Fibroblast of lung (primary cell): ENCODE measurements around the gene RAB17. TPM values are rescaled to one million over a fixed set of nuclear protein-coding genes. Genes with fewer than 3 reads are reported as not detected.
A peak's percentile ranks its signal among the peaks of the same experiment; 100 is the strongest.

ENCODE experiments used
- DNase-seq, 2 donors: peaks; one replicate each; pipeline versions ENCODE4 v3.0.0 to v3.0.0-alpha.2; 2010; ENCODE audit warnings: low read depth in 2 of 2
- H2AFZ ChIP-seq: 2 replicates; pipeline ENCODE4 v1.5.1; 2012; ENCODE audit warnings: low read length, control low read depth, inconsistent platforms
- H3K27ac ChIP-seq: 2 replicates; pipeline ENCODE4 v1.5.1; 2011; ENCODE audit warnings: low read length, control low read depth; ENCODE audit not compliant: insufficient read depth
- H3K27me3 ChIP-seq: 2 replicates; pipeline ENCODE4 v1.5.1; 2011; ENCODE audit warnings: mild to moderate bottlenecking, low read length; ENCODE audit not compliant: control insufficient read depth, insufficient read depth
- H3K36me3 ChIP-seq: 2 replicates; pipeline ENCODE4 v1.5.1; 2011; ENCODE audit warnings: low read length; ENCODE audit not compliant: control insufficient read depth, insufficient read depth
- H3K4me1 ChIP-seq: 2 replicates; pipeline ENCODE4 v1.5.1; 2011; ENCODE audit warnings: low read length; ENCODE audit not compliant: control insufficient read depth, insufficient read depth; ENCODE audit errors: extremely low read depth
- H3K4me2 ChIP-seq: 2 replicates; pipeline ENCODE4 v1.5.1; 2011; ENCODE audit warnings: low read length, control low read depth; ENCODE audit not compliant: insufficient read depth; ENCODE audit errors: extremely low read depth
- H3K4me3 ChIP-seq, 4 experiments: fragments of 200-600 bp in 1 of 4; sonication (generic) in 1 of 4; replicated peaks in 1 of 4; 2 replicates each; pipeline ENCODE4 v1.5.1; 2011 to 2016; ENCODE audit warnings: low read length in 4 of 4, low read depth in 3 of 4, mild to moderate bottlenecking in 3 of 4, control low read depth in 2 of 4, inconsistent platforms in 1 of 4, mixed read lengths in 1 of 4; ENCODE audit not compliant: insufficient read depth in 1 of 4; ENCODE audit errors: control extremely low read depth in 1 of 4
- H3K79me2 ChIP-seq: 2 replicates; pipeline ENCODE4 v1.5.1; 2012; ENCODE audit warnings: mild to moderate bottlenecking, low read length, inconsistent platforms; ENCODE audit not compliant: control insufficient read depth, insufficient read depth
- H3K9ac ChIP-seq: 2 replicates; pipeline ENCODE4 v1.5.1; 2011; ENCODE audit warnings: mild to moderate bottlenecking, low read length, control low read depth; ENCODE audit not compliant: insufficient read depth
- H3K9me3 ChIP-seq: 2 replicates; pipeline ENCODE4 v1.5.1; 2012; ENCODE audit warnings: low read depth, low read length; ENCODE audit not compliant: control insufficient read depth, insufficient read depth
- H4K20me1 ChIP-seq: 2 replicates; pipeline ENCODE4 v1.5.1; 2011; ENCODE audit warnings: low read length; ENCODE audit not compliant: control insufficient read depth, insufficient read depth; ENCODE audit errors: extremely low read depth
- EZH2 ChIP-seq: IDR thresholded peaks from 2 replicates; pipeline ENCODE4 v1.5.1; 2012; ENCODE audit warnings: low read length, control low read depth, mild to moderate bottlenecking; ENCODE audit errors: missing control alignments
- polyA plus RNA-seq, 2 donors: library from polyadenylated mRNA; depleted of rRNA in 1 of 2; stranded (reverse) in 1 of 2; unstranded in 1 of 2; fragments of >200 nt; gene quantifications; 2 replicates each; pipeline ENCODE4 v1.2.1, GENCODE V29; 2011 to 2012; ENCODE audit warnings: missing spikeins in 1 of 2
- total RNA-seq: library from RNA; depleted of rRNA; stranded (reverse); fragments of >200 nt; gene quantifications from 2 replicates; pipeline ENCODE4 v1.2.1, GENCODE V29; 2014
- TF ChIP-seq, protein P1 (sequence below), 2 donors: IDR thresholded peaks in 1 of 2; conservative IDR thresholded peaks in 1 of 2; 1 replicate in 1 of 2; 2 replicates in 1 of 2; pipeline ENCODE4 v1.5.1; 2011 to 2012; ENCODE audit warnings: low read length in 2 of 2, control low read depth in 1 of 2, inconsistent platforms in 1 of 2, low read depth in 1 of 2, mild to moderate bottlenecking in 1 of 2

Gene RAB17
- total and polyA plus RNA-seq, 2 donors (not counting 1 experiment from before 2014, with no cell fraction given) = 0.17 to 0.22 TPM

GRCh38 chr2:237603049-237603717 lies 12.6 kb upstream of the RAB17 start:
- no peak for TF ChIP-seq EZH2
- TF ChIP-seq, protein P1, sequence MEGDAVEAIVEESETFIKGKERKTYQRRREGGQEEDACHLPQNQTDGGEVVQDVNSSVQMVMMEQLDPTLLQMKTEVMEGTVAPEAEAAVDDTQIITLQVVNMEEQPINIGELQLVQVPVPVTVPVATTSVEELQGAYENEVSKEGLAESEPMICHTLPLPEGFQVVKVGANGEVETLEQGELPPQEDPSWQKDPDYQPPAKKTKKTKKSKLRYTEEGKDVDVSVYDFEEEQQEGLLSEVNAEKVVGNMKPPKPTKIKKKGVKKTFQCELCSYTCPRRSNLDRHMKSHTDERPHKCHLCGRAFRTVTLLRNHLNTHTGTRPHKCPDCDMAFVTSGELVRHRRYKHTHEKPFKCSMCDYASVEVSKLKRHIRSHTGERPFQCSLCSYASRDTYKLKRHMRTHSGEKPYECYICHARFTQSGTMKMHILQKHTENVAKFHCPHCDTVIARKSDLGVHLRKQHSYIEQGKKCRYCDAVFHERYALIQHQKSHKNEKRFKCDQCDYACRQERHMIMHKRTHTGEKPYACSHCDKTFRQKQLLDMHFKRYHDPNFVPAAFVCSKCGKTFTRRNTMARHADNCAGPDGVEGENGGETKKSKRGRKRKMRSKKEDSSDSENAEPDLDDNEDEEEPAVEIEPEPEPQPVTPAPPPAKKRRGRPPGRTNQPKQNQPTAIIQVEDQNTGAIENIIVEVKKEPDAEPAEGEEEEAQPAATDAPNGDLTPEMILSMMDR (conservative IDR thresholded peaks at IDR 0.05 in 1 of 2, IDR thresholded peaks at IDR 0.05 in 1 of 2; ENCODE audit: low read depth in 1 of 2, low read length in 2 of 2) = no peak
- Histone ChIP-seq H3K27me3 (no peaks in the 10 kb centered on the region), H3K9ac (no peak overlapping the region), H3K4me1 (peaks cover 8% of the 10 kb centered on the region), H3K9me3 (no peaks in the 10 kb centered on the region), H3K4me3 (no peak overlapping the region), H3K36me3 (no peaks in the 10 kb centered on the region), H4K20me1 (no peaks in the 10 kb centered on the region), H3K4me2 (no peak overlapping the region), H2AFZ (peak overlapping the region; percentile 17), H3K27ac (peak overlapping the region; percentile 22), H3K79me2 (no peaks in the 10 kb centered on the region)
- no peak for DNase-seq

GRCh38 chr2:237602409-237602808 lies 11.9 kb upstream of the RAB17 start:
- DNase-seq = no peak
- H3K4me1 ChIP-seq = peaks cover 8% of the 10 kb centered on the region
- H3K79me2 ChIP-seq = no peaks in the 10 kb centered on the region
- H3K27ac ChIP-seq = no peak overlapping the region
- no peak overlapping the region for H3K4me3 ChIP-seq
- no peak overlapping the region for H3K4me2 ChIP-seq
- no peak overlapping the region for H2AFZ ChIP-seq
- H3K36me3 ChIP-seq = no peaks in the 10 kb centered on the region
- TF ChIP-seq, protein P1 (conservative IDR thresholded peaks at IDR 0.05 in 1 of 2, IDR thresholded peaks at IDR 0.05 in 1 of 2; ENCODE audit: low read depth in 1 of 2, low read length in 2 of 2) = no peak
- TF ChIP-seq EZH2 = no peak
- H4K20me1 ChIP-seq = no peaks in the 10 kb centered on the region
- H3K9ac ChIP-seq = no peak overlapping the region
- no peaks in the 10 kb centered on the region for H3K9me3 ChIP-seq
- H3K27me3 ChIP-seq = no peaks in the 10 kb centered on the region

- Histone ChIP-seq H3K9me3 (no peaks in the 10 kb centered on the region), H3K4me1 (peaks cover 8% of the 10 kb centered on the region), H3K4me2 (no peak overlapping the region), H3K27me3 (no peaks in the 10 kb centered on the region), H3K4me3 (no peak overlapping the region), H3K79me2 (no peaks in the 10 kb centered on the region), H3K9ac (no peak overlapping the region), H3K36me3 (no peaks in the 10 kb centered on the region), H3K27ac (no peak overlapping the region), H4K20me1 (no peaks in the 10 kb centered on the region), H2AFZ (no peak overlapping the region)
- TF ChIP-seq EZH2 = no peak
- TF ChIP-seq, protein P1 (conservative IDR thresholded peaks at IDR 0.05 in 1 of 2, IDR thresholded peaks at IDR 0.05 in 1 of 2; ENCODE audit: low read depth in 1 of 2, low read length in 2 of 2) = no peak
- no peak for DNase-seq
Observed at GRCh38 chr2:237601453-237602116, 11.1 kb upstream of the RAB17 start.
